ENCODE results near the gene ANKRD65. TPM values are rescaled to one million over a fixed set of nuclear protein-coding genes. Genes with fewer than 3 reads are reported as not detected.
A peak's percentile ranks its signal among the peaks of the same experiment; 100 is the strongest.

The ANKRD65 gene
- total RNA-seq, 2 experiments from 2014 or later: not detected

DNA sequence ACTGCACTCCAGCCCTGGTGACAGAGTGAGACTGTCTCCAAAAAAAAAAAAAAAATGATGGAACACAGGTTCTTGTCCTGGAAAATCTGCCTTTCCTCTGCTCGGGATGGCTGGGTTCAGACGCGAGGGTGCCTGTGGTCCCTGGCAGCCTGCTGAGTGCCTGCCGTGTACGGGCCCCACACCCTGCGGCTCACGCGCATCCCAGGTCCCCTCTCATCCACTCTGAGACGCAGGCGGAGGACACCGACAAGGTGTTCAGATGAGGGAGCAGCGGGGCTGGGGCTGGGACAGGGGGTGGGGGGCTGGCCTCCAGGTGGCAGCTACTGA is 4.3 kb upstream of the ANKRD65 start:
- ChIA-PET CTCF (interaction anchor here (2.5 kb wide), 1 partner anchor 16 kb away, joined by 8 read pairs; no protein-coding TSS in a partner anchor), POLR2A (no interaction called here)
- H3K9me3 Mint-ChIP-seq: no peaks in the 10 kb centered on the region

DNA sequence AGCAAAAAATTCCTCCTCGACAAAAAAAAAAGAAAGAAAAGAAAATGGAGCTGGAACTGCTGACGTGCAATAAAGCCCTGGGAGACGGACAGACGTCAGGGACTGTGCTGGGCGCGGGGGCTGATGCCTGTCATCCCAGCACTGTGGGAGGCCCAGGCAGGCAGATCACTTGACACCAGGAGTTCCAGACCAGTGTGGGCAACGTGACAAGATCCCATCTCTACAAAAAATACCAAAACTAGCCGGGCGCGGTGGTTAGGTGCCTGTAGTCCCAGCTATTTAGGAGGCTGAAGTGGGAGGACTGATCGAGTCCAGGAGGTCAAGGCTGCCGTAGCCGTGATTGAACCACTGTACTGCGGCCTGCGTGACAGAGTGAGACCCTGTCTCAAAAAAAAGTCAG is 3.6 kb upstream of the ANKRD65 start:
- TF ChIP-seq, protein P1, sequence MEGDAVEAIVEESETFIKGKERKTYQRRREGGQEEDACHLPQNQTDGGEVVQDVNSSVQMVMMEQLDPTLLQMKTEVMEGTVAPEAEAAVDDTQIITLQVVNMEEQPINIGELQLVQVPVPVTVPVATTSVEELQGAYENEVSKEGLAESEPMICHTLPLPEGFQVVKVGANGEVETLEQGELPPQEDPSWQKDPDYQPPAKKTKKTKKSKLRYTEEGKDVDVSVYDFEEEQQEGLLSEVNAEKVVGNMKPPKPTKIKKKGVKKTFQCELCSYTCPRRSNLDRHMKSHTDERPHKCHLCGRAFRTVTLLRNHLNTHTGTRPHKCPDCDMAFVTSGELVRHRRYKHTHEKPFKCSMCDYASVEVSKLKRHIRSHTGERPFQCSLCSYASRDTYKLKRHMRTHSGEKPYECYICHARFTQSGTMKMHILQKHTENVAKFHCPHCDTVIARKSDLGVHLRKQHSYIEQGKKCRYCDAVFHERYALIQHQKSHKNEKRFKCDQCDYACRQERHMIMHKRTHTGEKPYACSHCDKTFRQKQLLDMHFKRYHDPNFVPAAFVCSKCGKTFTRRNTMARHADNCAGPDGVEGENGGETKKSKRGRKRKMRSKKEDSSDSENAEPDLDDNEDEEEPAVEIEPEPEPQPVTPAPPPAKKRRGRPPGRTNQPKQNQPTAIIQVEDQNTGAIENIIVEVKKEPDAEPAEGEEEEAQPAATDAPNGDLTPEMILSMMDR (IDR thresholded peaks at IDR 0.05): no peak
- DNase-seq (no peak), ATAC-seq (no peak)
- ChIA-PET CTCF (interaction anchor here (2.5 kb wide), 1 partner anchor 16 kb away, joined by 8 read pairs; no protein-coding TSS in a partner anchor), POLR2A (no interaction called here)
- intact Hi-C loops (cut with micrococcal nuclease): no loop called here
- H3K36me3 Mint-ChIP-seq (ENCODE audit: low read depth): no peaks in the 10 kb centered on the region
- no peak overlapping the region for H3K27ac Mint-ChIP-seq
- no peak overlapping the region for H3K4me3 Mint-ChIP-seq
- peaks cover 14% of the 10 kb centered on the region for H3K4me1 Mint-ChIP-seq (ENCODE audit: low read depth)
- H3K9me3 Mint-ChIP-seq: no peaks in the 10 kb centered on the region
- H3K27me3 Mint-ChIP-seq: peaks cover 24% of the 10 kb centered on the region

More for the DNA sequence above, 4.3 kb upstream of the ANKRD65 start:
- H3K4me1 Mint-ChIP-seq (ENCODE audit: low read depth): peaks cover 14% of the 10 kb centered on the region
- DNase-seq (no peak), ATAC-seq (no peak)
- no peaks in the 10 kb centered on the region for H3K36me3 Mint-ChIP-seq (ENCODE audit: low read depth)
- H3K27me3 Mint-ChIP-seq: peaks cover 28% of the 10 kb centered on the region
- intact Hi-C loops (cut with micrococcal nuclease): no loop called here
- TF ChIP-seq, protein P1 (IDR thresholded peaks at IDR 0.05): no peak
- no peak overlapping the region for H3K4me3 Mint-ChIP-seq
- no peak overlapping the region for H3K27ac Mint-ChIP-seq

DNA sequence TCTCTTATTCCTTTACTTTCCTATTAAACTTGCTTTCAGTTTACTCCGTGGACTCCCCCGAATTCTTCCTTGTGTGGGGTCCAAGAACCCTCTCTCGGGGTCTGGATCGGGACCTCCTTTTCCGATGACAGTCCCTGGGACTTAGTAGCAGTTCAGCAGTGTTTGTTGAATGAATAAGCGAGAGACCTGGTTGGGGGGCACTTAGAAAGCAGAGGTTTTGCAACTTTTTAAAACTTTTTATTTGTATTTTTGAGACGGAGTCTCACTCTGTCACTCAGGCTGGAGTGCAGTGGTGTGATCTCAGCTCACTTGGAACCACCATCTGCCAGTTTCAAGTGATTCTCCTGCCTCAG is 2.1 kb upstream of the ANKRD65 start:
- ChIA-PET CTCF (interaction anchor here (2.2 kb wide), 1 partner anchor 18 kb away, joined by 8 read pairs; no protein-coding TSS in a partner anchor), POLR2A (no interaction called here)
- DNase-seq: no peak
- H3K4me3 Mint-ChIP-seq: no peak overlapping the region
- H3K27ac Mint-ChIP-seq: no peak overlapping the region
- peaks cover 13% of the 10 kb centered on the region for H3K4me1 Mint-ChIP-seq (ENCODE audit: low read depth)
- TF ChIP-seq, protein P1 (IDR thresholded peaks at IDR 0.05): no peak
- no peak for ATAC-seq
- H3K27me3 Mint-ChIP-seq: peaks cover 20% of the 10 kb centered on the region
- H3K9me3 Mint-ChIP-seq: no peaks in the 10 kb centered on the region
- intact Hi-C loops (cut with micrococcal nuclease): no loop called here
- H3K36me3 Mint-ChIP-seq (ENCODE audit: low read depth): no peaks in the 10 kb centered on the region

DNA sequence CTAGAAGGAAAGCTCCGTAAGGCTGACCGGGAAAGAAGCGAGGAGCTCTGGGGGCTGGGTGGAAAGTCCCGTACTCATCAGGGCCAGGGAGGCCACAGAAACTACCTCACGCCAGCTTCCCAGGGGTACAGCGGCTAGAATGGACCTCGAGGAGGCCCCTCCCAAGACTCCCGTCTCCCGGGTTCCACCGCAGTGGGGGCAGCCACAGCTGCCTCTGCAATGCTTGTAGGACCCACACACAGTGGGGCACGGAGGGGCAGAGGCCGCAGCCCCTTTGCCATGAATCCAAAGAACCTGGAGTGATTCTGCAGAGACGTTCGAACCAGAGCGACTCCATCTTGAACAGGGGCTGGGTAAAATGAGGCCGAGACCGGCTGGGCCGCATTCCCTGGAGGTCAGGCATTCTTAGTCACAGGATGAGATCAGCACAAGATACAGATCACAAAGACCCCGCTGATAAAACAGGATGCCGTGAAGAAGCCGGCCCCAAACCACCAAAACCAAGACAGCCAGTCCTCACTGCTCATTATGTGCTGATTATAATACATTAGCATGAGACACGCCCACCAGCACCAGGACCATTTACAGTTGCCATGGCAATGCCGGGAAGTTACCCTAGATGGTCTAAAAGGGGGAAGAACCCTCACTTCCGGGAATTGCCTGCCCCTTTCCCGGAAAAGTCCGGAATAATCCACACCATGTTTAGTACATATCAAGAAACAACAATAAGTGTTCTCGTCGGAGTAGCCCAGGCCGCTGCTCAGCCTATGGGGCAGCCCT is 1.6 kb upstream of the ANKRD65 start:
- ATAC-seq: peak; percentile 51
- Mint-ChIP-seq H3K27me3 (peaks cover 20% of the 10 kb centered on the region), H3K4me3 (no peak overlapping the region), H3K9me3 (no peaks in the 10 kb centered on the region), H3K4me1 (ENCODE audit: low read depth) (peaks cover 19% of the 10 kb centered on the region), H3K27ac (no peak overlapping the region), H3K36me3 (ENCODE audit: low read depth) (no peaks in the 10 kb centered on the region)
- peak; percentile 73 for DNase-seq
- TF ChIP-seq, protein P1 (IDR thresholded peaks at IDR 0.05): no peak
- ChIA-PET POLR2A (no interaction called here), CTCF (interaction anchor here (2.2 kb wide), 1 partner anchor 18 kb away, joined by 8 read pairs; no protein-coding TSS in a partner anchor)
- intact Hi-C loops (cut with micrococcal nuclease): no loop called here

DNA sequence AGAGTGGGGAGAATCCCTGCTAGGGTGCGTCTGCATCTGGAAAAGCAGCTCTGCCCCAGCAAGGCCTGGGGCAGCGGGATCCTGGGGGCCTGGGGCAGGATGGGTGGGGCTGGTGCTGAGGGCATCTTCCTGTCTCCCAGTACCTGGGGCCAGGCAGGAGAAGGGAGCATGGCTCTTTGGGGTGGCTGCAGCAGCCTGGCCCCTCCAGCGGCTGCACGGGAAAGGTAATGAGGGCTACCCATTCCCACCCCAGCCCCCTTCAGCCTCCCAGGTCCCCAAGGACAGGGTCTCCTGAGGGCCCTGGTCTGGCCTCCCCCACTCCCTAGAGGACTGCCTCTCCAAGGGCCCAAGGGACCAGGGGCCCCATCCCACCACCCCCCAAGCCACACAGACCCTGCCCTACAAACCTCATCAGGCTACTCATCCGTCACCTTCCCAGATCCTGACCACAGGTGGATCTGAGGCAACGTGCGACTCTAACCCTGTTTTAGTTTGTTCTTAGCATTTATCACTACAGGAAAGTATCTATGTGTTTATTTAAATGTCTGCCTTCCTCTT is 910 bp upstream of the ANKRD65 start:
- CTCF ChIA-PET: interaction anchor here (2.2 kb wide), 1 partner anchor 19 kb away, joined by 8 read pairs; no protein-coding TSS in a partner anchor
- ATAC-seq: no peak
- Mint-ChIP-seq H3K4me3 (no peak overlapping the region), H3K27me3 (peaks cover 20% of the 10 kb centered on the region), H3K27ac (no peak overlapping the region), H3K4me1 (ENCODE audit: low read depth) (peaks cover 20% of the 10 kb centered on the region), H3K36me3 (ENCODE audit: low read depth) (no peaks in the 10 kb centered on the region), H3K9me3 (no peaks in the 10 kb centered on the region)
- TF ChIP-seq, protein P1 (IDR thresholded peaks at IDR 0.05): no peak
- POLR2A ChIA-PET: interaction anchor here (2.5 kb wide), 1 partner anchor 14 kb away, joined by 10 read pairs; the partner anchor contains the start of gene MRPL20
- intact Hi-C loops (cut with micrococcal nuclease): no loop called here
- DNase-seq: no peak
